ENCODE results near the gene PCDHGA3.

Gene PCDHGA3

GRCh38 chr5:141362719-141363118, 19.1 kb downstream of the PCDHGA3 start:
- Histone ChIP-seq H3K4me3 (ENCODE audit: insufficient read length, low read depth) (no peak overlapping the region), H3K9me3 (ENCODE audit: insufficient read depth, low read length) (peaks cover 40% of the 10 kb centered on the region; the same call in 1 of the 2 replicates), H3K9ac (ENCODE audit: insufficient read length, low read depth) (no peak overlapping the region), H3K36me3 (ENCODE audit: insufficient read depth, insufficient read length, low read length) (no peaks in the 10 kb centered on the region), H3K4me1 (ENCODE audit: insufficient read depth, insufficient read length) (no peaks in the 10 kb centered on the region), H3K27me3 (ENCODE audit: insufficient read depth, insufficient read length) (no peaks in the 10 kb centered on the region)
- TF ChIP-seq YY1 (IDR thresholded peaks at IDR 0.05; ENCODE audit: insufficient read depth, insufficient read length) (no peak), SUZ12 (IDR thresholded peaks at IDR 0.05; ENCODE audit: extremely low read depth, insufficient read depth, insufficient read length) (no peak), ZNF274 (IDR thresholded peaks at IDR 0.05; ENCODE audit: low read depth, low read length) (no peak)
- no peak for DNase-seq (ENCODE audit: low read depth, low spot score)

GRCh38 chr5:141363952-141364660, 20.5 kb downstream of the PCDHGA3 start, which contains the start of gene PCDHGA5:
Gene PCDHGA5, plus strand, starts transcription at chr5:141364162. Its CDS starts 169 bp downstream, at chr5:141364331.
- TF ChIP-seq ZNF274 (IDR thresholded peaks at IDR 0.05; ENCODE audit: low read depth, low read length): no peak
- no peak for TF ChIP-seq SUZ12 (IDR thresholded peaks at IDR 0.05; ENCODE audit: extremely low read depth, insufficient read depth, insufficient read length)
- TF ChIP-seq YY1 (IDR thresholded peaks at IDR 0.05; ENCODE audit: insufficient read depth, insufficient read length): no peak
- Histone ChIP-seq H3K9ac (ENCODE audit: insufficient read length, low read depth) (no peak within 1 kb of the TSS), H3K4me3 (ENCODE audit: insufficient read length, low read depth) (no peak within 1 kb of the TSS), H3K4me1 (ENCODE audit: insufficient read depth, insufficient read length) (no peaks in the 10 kb centered on the region), H3K9me3 (ENCODE audit: insufficient read depth, low read length) (peaks cover 40% of the 10 kb centered on the region; the same call in 1 of the 2 replicates), H3K27me3 (ENCODE audit: insufficient read depth, insufficient read length) (no peaks in the 10 kb centered on the region), H3K36me3 (ENCODE audit: insufficient read depth, insufficient read length, low read length) (no peaks in the 10 kb centered on the region)
- DNase-seq (ENCODE audit: low read depth, low spot score): no peak

DNA sequence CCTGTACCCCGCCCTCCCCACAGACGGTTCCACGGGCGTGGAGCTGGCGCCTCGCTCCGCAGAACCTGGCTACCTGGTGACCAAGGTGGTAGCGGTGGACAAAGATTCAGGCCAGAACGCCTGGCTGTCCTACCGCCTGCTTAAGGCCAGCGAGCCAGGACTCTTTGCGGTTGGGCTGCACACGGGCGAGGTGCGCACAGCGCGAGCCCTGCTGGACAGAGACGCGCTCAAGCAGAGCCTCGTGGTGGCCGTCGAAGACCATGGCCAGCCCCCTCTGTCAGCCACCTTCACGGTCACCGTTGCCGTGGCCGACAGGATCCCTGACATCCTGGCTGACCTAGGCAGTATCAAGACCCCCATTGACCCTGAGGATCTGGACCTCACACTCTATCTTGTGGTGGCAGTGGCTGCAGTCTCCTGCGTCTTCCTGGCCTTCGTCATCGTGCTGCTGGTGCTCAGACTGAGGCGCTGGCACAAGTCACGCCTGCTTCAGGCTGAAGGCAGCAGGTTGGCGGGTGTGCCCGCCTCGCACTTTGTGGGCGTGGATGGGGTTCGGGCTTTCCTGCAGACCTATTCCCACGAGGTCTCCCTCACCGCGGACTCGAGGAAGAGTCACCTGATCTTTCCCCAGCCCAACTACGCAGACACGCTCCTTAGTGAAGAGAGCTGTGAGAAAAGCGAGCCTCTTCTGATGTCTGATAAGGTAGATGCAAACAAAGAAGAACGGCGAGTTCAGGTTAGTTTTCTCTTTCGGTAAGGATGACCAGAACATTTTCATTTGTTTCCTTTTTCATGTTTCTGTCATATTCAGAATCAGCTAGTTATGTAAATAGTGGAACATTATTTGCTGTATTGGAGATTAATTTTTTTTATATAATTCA, 22.6 kb downstream of the PCDHGA3 start:
- no peaks in the 10 kb centered on the region for H3K36me3 ChIP-seq (ENCODE audit: insufficient read depth, insufficient read length, low read length)
- DNase-seq (ENCODE audit: low read depth, low spot score): no peak
- TF ChIP-seq SUZ12 (IDR thresholded peaks at IDR 0.05; ENCODE audit: extremely low read depth, insufficient read depth, insufficient read length) (no peak), ZNF274 (IDR thresholded peaks at IDR 0.05; ENCODE audit: low read depth, low read length) (no peak), YY1 (IDR thresholded peaks at IDR 0.05; ENCODE audit: insufficient read depth, insufficient read length) (no peak)
- H3K9me3 ChIP-seq (ENCODE audit: insufficient read depth, low read length): peaks cover 46% of the 10 kb centered on the region; the same call in 1 of the 2 replicates
- H3K4me3 ChIP-seq (ENCODE audit: insufficient read length, low read depth): no peak overlapping the region
- no peaks in the 10 kb centered on the region for H3K4me1 ChIP-seq (ENCODE audit: insufficient read depth, insufficient read length)
- H3K9ac ChIP-seq (ENCODE audit: insufficient read length, low read depth): no peak overlapping the region
- no peaks in the 10 kb centered on the region for H3K27me3 ChIP-seq (ENCODE audit: insufficient read depth, insufficient read length)

GRCh38 chr5:141369994-141370848, 26.6 kb downstream of the PCDHGA3 start, which contains the start of gene PCDHGB3:
Gene PCDHGB3, plus strand, starts transcription at chr5:141370242. Its CDS starts 153 bp downstream, at chr5:141370395.
- Histone ChIP-seq H3K9me3 (ENCODE audit: insufficient read depth, low read length) (peaks cover 30% of the 10 kb centered on the region; the same call in 1 of the 2 replicates), H3K36me3 (ENCODE audit: insufficient read depth, insufficient read length, low read length) (no peaks in the 10 kb centered on the region), H3K9ac (ENCODE audit: insufficient read length, low read depth) (no peak within 1 kb of the TSS), H3K4me1 (ENCODE audit: insufficient read depth, insufficient read length) (no peaks in the 10 kb centered on the region), H3K4me3 (ENCODE audit: insufficient read length, low read depth) (no peak within 1 kb of the TSS), H3K27me3 (ENCODE audit: insufficient read depth, insufficient read length) (no peaks in the 10 kb centered on the region)
- TF ChIP-seq ZNF274 (IDR thresholded peaks at IDR 0.05; ENCODE audit: low read depth, low read length) (no peak), SUZ12 (IDR thresholded peaks at IDR 0.05; ENCODE audit: extremely low read depth, insufficient read depth, insufficient read length) (no peak), YY1 (IDR thresholded peaks at IDR 0.05; ENCODE audit: insufficient read depth, insufficient read length) (no peak)
- no peak for DNase-seq (ENCODE audit: low read depth, low spot score)

- Histone ChIP-seq H3K4me1 (ENCODE audit: insufficient read depth, insufficient read length) (no peaks in the 10 kb centered on the region), H3K9me3 (ENCODE audit: insufficient read depth, low read length) (peaks cover 17% of the 10 kb centered on the region; the same call in 1 of the 2 replicates), H3K27me3 (ENCODE audit: insufficient read depth, insufficient read length) (no peaks in the 10 kb centered on the region), H3K4me3 (ENCODE audit: insufficient read length, low read depth) (no peak overlapping the region), H3K36me3 (ENCODE audit: insufficient read depth, insufficient read length, low read length) (no peaks in the 10 kb centered on the region), H3K9ac (ENCODE audit: insufficient read length, low read depth) (no peak overlapping the region)
- TF ChIP-seq ZNF274 (IDR thresholded peaks at IDR 0.05; ENCODE audit: low read depth, low read length) (no peak), SUZ12 (IDR thresholded peaks at IDR 0.05; ENCODE audit: extremely low read depth, insufficient read depth, insufficient read length) (no peak), YY1 (IDR thresholded peaks at IDR 0.05; ENCODE audit: insufficient read depth, insufficient read length) (no peak)
- no peak for DNase-seq (ENCODE audit: low read depth, low spot score)
These were observed 28.2 kb downstream of the PCDHGA3 start for GRCh38 chr5:141371572-141372475.

Data from NT2/D1 (cell line).